SK-N-SH treated with all-trans-retinoic acid at 6 μM for 48 hours (cell line): Measurements from ENCODE around the gene ICA1.

Experiments
- ATAC-seq: fragments of 200-7000 bp; cut with Tn5 transposase; 3 replicates; pipeline ENCODE4 v1.9.1; 2020; ENCODE audit warnings: mild to moderate bottlenecking, moderate library complexity
- ARNTL ChIP-seq: fragments of 450-650 bp; formaldehyde crosslinking; IDR thresholded peaks from 2 replicates; pipeline ENCODE4 v1.5.0; 2020; ENCODE audit warnings: low read depth, mild to moderate bottlenecking, moderate library complexity, borderline replicate concordance
- BACH2 ChIP-seq: fragments of 250-450 bp; sonication (Bioruptor Pico); IDR thresholded peaks from 2 replicates; pipeline ENCODE4 v1.9.0; 2021; ENCODE audit warnings: mild to moderate bottlenecking, borderline replicate concordance
- ESRRG ChIP-seq: fragments of 250-450 bp; sonication (Bioruptor Pico); IDR thresholded peaks from 2 replicates; pipeline ENCODE4 v1.6.1; 2021; ENCODE audit warnings: mild to moderate bottlenecking
- GLIS3 ChIP-seq: fragments of 250-450 bp; sonication (Bioruptor Pico); IDR thresholded peaks from 2 replicates; pipeline ENCODE4 v1.5.0; 2020; ENCODE audit warnings: mild to moderate bottlenecking, moderate library complexity
- OSR1 ChIP-seq: fragments of 250-450 bp; sonication (Bioruptor Pico); IDR thresholded peaks from 2 replicates; pipeline ENCODE4 v1.8.0; 2022; ENCODE audit warnings: moderate library complexity, mild to moderate bottlenecking, inconsistent platforms
- PATZ1 ChIP-seq: fragments of 250-450 bp; sonication (Bioruptor Pico); IDR thresholded peaks from 2 replicates; pipeline ENCODE4 v1.8.0; 2020; ENCODE audit warnings: mild to moderate bottlenecking, moderate library complexity, borderline replicate concordance
- POU6F1 ChIP-seq: fragments of 250-450 bp; sonication (Bioruptor Pico); IDR thresholded peaks from 2 replicates; pipeline ENCODE4 v1.8.0; 2021; ENCODE audit warnings: low read depth, mild to moderate bottlenecking, moderate library complexity, borderline replicate concordance
- PPARA ChIP-seq: fragments of 250-450 bp; sonication (Bioruptor Pico); IDR thresholded peaks from 2 replicates; pipeline ENCODE4 v1.5.0; 2020; ENCODE audit warnings: mild to moderate bottlenecking, borderline replicate concordance
- RARB ChIP-seq: fragments of 250-450 bp; sonication (Bioruptor Pico); IDR thresholded peaks from 2 replicates; pipeline ENCODE4 v1.8.0; 2021; ENCODE audit warnings: mild to moderate bottlenecking, moderate library complexity
- SNAI2 ChIP-seq: fragments of 250-450 bp; sonication (Bioruptor Pico); IDR thresholded peaks from 2 replicates; pipeline ENCODE4 v1.5.0; 2020; ENCODE audit warnings: mild to moderate bottlenecking, moderate library complexity
- TCF4 ChIP-seq: fragments of 250-450 bp; sonication (Bioruptor Pico); IDR thresholded peaks from 2 replicates; pipeline ENCODE4 v1.8.0; 2021; ENCODE audit warnings: mild to moderate bottlenecking, moderate library complexity, borderline replicate concordance
- TOX ChIP-seq: fragments of 250-450 bp; sonication (Bioruptor Pico); IDR thresholded peaks from 2 replicates; pipeline ENCODE4 v1.8.0; 2021; ENCODE audit warnings: mild to moderate bottlenecking, moderate library complexity, borderline replicate concordance
- ZFP3 ChIP-seq: fragments of 250-450 bp; sonication (Bioruptor Pico); IDR thresholded peaks from 2 replicates; pipeline ENCODE4 v1.5.0; 2020; ENCODE audit warnings: mild to moderate bottlenecking, moderate library complexity
- ZNF8 ChIP-seq: fragments of 450-650 bp; formaldehyde crosslinking; IDR thresholded peaks from 2 replicates; pipeline ENCODE4 v1.5.0; 2020; ENCODE audit warnings: mild to moderate bottlenecking, moderate library complexity
- TF ChIP-seq, protein P1 (sequence below): fragments of 250-450 bp; sonication (Bioruptor Pico); IDR thresholded peaks from 2 replicates; pipeline ENCODE4 v1.5.1; 2020; ENCODE audit warnings: low read depth, mild to moderate bottlenecking, moderate library complexity
- TF ChIP-seq, protein P2 (sequence below): fragments of 250-450 bp; sonication (Bioruptor Pico); IDR thresholded peaks from 2 replicates; pipeline ENCODE4 v1.5.0; 2020; ENCODE audit warnings: mild to moderate bottlenecking, moderate library complexity
- TF ChIP-seq, protein P3 (sequence below): fragments of 250-450 bp; sonication (Bioruptor Pico); IDR thresholded peaks from 2 replicates; pipeline ENCODE4 v1.5.1; 2021; ENCODE audit warnings: mild to moderate bottlenecking, moderate library complexity

ICA1 gene

DNA sequence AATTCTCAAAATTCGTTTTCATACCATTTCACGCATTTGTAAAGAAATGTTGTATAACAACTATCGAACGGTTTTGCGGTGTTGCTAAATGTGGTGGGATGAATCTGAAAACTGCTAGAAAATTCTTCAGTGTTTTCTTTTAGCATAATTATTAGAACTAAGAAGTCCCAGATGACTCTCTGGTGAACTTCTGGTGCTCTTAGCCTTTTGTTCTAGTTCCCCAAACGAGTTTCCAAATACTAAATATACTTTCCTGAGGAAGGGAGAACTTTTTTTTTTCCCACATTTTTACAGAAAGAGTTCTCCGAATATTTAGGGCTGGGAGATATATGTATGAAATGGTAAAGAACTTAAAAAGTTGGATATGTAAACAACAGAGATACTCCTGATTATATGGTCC is 82.5 kb downstream of the ICA1 start (continued):
- TF ChIP-seq, protein P1, sequence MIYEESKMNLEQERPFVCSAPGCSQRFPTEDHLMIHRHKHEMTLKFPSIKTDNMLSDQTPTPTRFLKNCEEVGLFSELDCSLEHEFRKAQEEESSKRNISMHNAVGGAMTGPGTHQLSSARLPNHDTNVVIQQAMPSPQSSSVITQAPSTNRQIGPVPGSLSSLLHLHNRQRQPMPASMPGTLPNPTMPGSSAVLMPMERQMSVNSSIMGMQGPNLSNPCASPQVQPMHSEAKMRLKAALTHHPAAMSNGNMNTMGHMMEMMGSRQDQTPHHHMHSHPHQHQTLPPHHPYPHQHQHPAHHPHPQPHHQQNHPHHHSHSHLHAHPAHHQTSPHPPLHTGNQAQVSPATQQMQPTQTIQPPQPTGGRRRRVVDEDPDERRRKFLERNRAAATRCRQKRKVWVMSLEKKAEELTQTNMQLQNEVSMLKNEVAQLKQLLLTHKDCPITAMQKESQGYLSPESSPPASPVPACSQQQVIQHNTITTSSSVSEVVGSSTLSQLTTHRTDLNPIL (CRISPR knock-in tag), result no peak
- TF ChIP-seq PATZ1 (CRISPR knock-in tag), result no peak

DNA sequence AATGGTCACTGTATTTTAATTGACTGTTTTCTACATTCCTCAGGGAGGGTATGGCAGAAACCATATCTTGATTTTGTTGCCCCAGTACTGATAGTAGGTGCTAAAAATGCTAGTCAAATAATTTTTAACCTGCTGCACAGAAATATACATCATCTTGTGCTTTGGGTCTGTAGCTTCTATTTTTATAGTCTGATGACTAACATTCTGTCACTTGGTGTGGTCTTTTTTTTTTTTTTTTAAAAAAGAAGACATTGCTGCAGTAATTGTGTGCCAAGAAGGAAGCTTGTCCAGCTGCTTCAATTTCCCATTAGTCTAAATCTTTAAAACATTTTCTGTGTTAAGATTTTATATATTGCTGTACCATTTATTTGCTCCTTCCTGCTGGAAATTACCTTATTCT is 83.6 kb downstream of the ICA1 start:
- TF ChIP-seq ARNTL (CRISPR knock-in tag), result no peak
- no peak for ATAC-seq

DNA sequence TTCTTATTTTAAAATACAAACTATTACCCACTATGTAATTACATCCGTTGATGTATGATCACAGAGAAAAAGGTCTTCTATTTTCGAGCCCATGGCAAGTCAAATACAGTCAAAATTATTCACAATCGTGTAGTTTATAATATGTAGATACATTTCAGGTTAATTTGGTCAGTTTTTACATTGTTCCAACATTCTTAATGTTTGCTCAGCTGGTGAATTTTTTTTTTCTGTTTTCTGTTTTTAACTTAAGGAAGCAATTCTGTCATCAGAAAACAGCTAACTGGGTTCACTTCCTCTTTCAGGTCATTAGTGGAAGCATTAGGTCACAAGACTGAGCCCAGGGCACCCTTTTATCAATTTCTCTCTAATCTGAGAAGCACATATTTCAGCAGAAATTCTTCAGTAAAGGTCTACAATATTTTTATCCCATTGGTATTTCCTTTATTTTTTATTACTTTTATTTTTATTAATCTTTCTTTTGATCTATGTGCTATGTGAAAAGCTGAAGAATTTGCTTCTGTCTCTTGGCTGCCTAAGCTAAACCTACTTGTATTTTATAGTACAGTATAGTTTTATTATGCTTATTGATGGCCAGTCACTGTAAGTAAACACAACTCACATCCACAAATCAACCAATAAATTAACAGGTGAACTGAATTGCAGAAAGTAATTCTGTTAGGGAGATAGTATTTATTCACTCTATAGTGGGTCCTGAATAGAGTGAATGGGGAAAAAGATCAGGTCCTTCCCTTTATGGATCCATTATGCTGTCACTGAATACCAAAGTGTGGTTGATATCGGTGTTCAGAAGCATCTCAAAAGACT is 84.6 kb downstream of the ICA1 start:
- no peak for TF ChIP-seq PPARA
- no peak for TF ChIP-seq TOX (CRISPR knock-in tag)
- TF ChIP-seq ESRRG, result no peak
- TF ChIP-seq SNAI2 (CRISPR knock-in tag), result no peak
- ATAC-seq, result no peak

DNA sequence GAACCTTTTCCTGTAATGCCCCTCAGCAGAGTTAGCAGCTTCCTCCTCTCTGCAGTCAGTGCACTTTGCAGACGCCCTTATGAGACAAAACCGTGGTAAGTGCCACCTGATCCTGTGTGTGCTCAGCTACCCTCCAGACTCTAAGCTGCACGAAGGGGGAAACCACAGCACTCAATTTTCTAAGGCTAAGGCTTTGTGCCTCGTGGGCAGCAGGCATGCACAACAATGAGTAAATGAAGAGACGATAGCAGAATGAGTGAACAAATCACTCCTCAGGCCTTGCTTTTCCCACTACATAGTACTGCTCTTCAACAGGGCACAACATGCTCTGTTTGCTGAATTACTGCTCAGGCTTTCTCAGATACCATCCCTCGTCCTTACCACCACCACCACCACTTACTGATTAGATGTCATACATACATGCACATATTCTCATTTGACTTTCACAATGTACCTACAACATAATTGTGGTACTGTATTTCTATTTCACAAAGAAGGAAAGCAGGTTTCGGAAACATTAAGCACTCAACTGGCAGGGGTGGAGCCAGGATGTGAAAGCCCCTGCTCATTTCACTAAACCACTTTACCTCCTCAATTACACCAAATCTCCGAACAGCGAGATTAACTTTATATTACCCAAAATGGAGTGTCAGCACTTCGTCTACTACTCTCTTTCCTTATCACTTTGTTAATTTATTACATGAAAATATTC is 85.4 kb downstream of the ICA1 start:
- peak; percentile 25; the same call in 1 of the 3 replicates for ATAC-seq
- TF ChIP-seq POU6F1 (CRISPR knock-in tag), result no peak
- TF ChIP-seq GLIS3 (CRISPR knock-in tag), result no peak
- TF ChIP-seq, protein P1 (CRISPR knock-in tag), result no peak
- TF ChIP-seq BACH2 (CRISPR knock-in tag), result no peak
- no peak for TF ChIP-seq PPARA
- no peak for TF ChIP-seq TCF4 (CRISPR knock-in tag)
- TF ChIP-seq, protein P2, sequence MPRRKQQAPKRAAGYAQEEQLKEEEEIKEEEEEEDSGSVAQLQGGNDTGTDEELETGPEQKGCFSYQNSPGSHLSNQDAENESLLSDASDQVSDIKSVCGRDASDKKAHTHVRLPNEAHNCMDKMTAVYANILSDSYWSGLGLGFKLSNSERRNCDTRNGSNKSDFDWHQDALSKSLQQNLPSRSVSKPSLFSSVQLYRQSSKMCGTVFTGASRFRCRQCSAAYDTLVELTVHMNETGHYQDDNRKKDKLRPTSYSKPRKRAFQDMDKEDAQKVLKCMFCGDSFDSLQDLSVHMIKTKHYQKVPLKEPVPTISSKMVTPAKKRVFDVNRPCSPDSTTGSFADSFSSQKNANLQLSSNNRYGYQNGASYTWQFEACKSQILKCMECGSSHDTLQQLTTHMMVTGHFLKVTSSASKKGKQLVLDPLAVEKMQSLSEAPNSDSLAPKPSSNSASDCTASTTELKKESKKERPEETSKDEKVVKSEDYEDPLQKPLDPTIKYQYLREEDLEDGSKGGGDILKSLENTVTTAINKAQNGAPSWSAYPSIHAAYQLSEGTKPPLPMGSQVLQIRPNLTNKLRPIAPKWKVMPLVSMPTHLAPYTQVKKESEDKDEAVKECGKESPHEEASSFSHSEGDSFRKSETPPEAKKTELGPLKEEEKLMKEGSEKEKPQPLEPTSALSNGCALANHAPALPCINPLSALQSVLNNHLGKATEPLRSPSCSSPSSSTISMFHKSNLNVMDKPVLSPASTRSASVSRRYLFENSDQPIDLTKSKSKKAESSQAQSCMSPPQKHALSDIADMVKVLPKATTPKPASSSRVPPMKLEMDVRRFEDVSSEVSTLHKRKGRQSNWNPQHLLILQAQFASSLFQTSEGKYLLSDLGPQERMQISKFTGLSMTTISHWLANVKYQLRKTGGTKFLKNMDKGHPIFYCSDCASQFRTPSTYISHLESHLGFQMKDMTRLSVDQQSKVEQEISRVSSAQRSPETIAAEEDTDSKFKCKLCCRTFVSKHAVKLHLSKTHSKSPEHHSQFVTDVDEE (CRISPR knock-in tag), result no peak
- no peak for TF ChIP-seq ESRRG
- no peak for TF ChIP-seq ZNF8 (CRISPR knock-in tag)
- TF ChIP-seq ARNTL (CRISPR knock-in tag), result no peak

GRCh38 chr7:8175929-8176369 is 86.0 kb downstream of the ICA1 start:
- ATAC-seq, result peak; percentile 19; the same call in 1 of the 3 replicates
- TF ChIP-seq POU6F1 (CRISPR knock-in tag), result no peak
- no peak for TF ChIP-seq TOX (CRISPR knock-in tag)
- TF ChIP-seq ARNTL (CRISPR knock-in tag), result no peak
- TF ChIP-seq, protein P1 (CRISPR knock-in tag), result no peak
- TF ChIP-seq ZFP3, result no peak
- TF ChIP-seq, protein P3, sequence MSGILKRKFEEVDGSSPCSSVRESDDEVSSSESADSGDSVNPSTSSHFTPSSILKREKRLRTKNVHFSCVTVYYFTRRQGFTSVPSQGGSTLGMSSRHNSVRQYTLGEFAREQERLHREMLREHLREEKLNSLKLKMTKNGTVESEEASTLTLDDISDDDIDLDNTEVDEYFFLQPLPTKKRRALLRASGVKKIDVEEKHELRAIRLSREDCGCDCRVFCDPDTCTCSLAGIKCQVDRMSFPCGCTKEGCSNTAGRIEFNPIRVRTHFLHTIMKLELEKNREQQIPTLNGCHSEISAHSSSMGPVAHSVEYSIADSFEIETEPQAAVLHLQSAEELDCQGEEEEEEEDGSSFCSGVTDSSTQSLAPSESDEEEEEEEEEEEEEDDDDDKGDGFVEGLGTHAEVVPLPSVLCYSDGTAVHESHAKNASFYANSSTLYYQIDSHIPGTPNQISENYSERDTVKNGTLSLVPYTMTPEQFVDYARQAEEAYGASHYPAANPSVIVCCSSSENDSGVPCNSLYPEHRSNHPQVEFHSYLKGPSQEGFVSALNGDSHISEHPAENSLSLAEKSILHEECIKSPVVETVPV, result no peak
- no peak for TF ChIP-seq RARB (CRISPR knock-in tag)
- no peak for TF ChIP-seq PPARA
- no peak for TF ChIP-seq OSR1 (CRISPR knock-in tag)
- no peak for TF ChIP-seq TCF4 (CRISPR knock-in tag)
